ENCODE results near the gene SIRT3. TPM values are rescaled to one million over a fixed set of nuclear protein-coding genes. Genes with fewer than 3 reads are reported as not detected.

The SIRT3 gene
- total and polyA plus RNA-seq, 8 donors = 7.7 to 25.1 (median 11.8) TPM

DNA sequence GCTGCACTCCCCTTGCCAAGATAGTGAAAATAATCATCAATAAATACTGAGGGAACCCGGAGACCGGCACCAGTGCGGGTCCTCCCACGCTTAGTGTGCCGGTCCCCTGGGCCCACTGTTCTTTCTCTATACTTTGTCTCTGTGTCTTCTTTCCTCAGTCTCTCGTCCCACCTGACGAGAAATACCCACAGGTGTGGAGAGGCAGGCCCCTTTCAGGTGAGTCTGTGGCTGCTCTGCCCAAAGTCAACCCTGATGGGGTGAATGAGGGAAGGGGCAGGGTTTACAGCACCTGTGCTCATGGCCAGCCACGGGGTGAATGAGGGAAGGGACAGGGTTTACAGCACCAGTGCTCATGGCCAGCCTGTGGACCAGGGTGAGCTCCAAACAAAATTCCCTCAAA is 33.7 kb downstream of the SIRT3 start:
- H3K27ac ChIP-seq = no peak overlapping the region
- peak in 2 of 6 donors; percentile 13 to 22 for DNase-seq
- H3K9me3 ChIP-seq = no peaks in the 10 kb centered on the region
- H3K4me3 ChIP-seq = no peak overlapping the region
- no peak for ATAC-seq
- H3K4me1 ChIP-seq = peaks cover 0 to 16% (median 11%) of the 10 kb centered on the region in 3 donors
- no peak for FAIRE-seq
- WGBS, 2 donors = 75 to 80% methylated on average over 8 of the region's 8 CpGs
- H3K27me3 ChIP-seq = no peaks in the 10 kb centered on the region
- intact Hi-C loops (cut with DNase I) = no loop called here
- peaks cover 0 to 25% (median 9%) of the 10 kb centered on the region in 3 donors for H3K36me3 ChIP-seq
- TF ChIP-seq, protein P1, sequence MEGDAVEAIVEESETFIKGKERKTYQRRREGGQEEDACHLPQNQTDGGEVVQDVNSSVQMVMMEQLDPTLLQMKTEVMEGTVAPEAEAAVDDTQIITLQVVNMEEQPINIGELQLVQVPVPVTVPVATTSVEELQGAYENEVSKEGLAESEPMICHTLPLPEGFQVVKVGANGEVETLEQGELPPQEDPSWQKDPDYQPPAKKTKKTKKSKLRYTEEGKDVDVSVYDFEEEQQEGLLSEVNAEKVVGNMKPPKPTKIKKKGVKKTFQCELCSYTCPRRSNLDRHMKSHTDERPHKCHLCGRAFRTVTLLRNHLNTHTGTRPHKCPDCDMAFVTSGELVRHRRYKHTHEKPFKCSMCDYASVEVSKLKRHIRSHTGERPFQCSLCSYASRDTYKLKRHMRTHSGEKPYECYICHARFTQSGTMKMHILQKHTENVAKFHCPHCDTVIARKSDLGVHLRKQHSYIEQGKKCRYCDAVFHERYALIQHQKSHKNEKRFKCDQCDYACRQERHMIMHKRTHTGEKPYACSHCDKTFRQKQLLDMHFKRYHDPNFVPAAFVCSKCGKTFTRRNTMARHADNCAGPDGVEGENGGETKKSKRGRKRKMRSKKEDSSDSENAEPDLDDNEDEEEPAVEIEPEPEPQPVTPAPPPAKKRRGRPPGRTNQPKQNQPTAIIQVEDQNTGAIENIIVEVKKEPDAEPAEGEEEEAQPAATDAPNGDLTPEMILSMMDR (IDR thresholded peaks at IDR 0.05) = no peak

DNA sequence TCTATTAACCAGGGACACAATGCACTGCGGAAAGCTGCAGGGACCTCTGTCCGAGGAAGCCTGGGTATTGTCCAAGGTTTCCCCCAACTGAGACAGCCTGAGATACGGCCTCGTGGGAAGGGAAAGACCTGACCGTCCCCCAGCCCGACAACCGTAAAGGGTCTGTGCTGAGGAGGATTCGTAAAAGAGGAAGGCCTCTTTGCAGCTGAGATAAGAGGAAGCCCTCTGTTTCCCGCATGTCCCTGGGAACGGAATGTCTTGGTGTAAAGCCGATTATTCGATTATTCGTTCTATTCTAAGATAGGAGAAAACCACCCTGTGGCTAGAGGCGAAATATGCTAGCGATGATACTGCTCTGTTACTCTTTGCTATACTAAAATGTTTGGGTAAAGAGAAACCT is 34.2 kb downstream of the SIRT3 start:
- peaks cover 0 to 16% (median 11%) of the 10 kb centered on the region in 3 donors for H3K4me1 ChIP-seq
- peak in 2 of 6 donors; percentile 6 to 7 for DNase-seq

DNA sequence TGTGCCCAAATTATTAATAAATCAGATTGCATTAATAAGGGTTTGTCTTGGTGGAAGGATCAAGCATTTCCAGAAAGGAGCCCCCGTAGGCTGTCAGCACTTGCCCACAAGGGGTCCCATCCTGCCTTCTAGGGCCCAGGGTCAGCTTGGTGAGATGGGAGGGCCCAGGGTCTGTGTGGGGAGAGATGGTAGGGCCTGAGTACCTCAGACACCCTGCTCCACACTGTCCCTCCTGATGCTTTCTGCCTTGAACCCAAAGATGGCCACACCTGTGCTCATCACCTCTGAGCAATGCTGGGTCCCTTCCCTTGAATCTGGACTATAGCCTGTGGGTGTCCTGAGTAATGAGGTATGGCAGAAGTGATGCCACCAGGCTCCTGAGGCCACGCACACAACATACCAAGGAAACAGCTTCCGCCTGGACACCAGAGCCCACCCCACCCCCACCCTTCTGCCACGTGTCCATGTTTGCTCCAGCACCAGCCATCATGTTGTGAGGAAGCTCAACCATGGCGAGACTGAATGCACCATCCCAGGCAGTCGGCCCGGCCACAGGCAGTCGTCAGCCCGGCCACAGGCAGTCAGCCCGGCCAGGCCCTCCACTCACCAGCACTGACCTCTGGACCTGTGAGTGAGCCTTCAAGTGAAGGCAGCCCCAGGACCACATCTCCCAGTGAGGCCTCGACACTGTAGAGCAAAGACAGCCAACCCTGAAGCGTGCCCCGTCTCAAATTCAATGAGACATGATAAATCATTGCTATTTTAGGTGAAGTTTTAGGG is 35.7 kb downstream of the SIRT3 start:
- 91 to 93% methylated on average over 13 of the region's 13 CpGs for WGBS, 2 donors
- no peak overlapping the region for H3K4me3 ChIP-seq
- no peak overlapping the region for H3K27ac ChIP-seq
- H3K4me1 ChIP-seq = peaks cover 0 to 7% (median 4%) of the 10 kb centered on the region in 3 donors
- H3K9me3 ChIP-seq = no peaks in the 10 kb centered on the region
- H3K27me3 ChIP-seq = no peaks in the 10 kb centered on the region
- intact Hi-C loops (cut with DNase I) = no loop called here
- DNase-seq (peak in 4 of 6 donors; percentile 13 to 64 (median 24)), FAIRE-seq (no peak), ATAC-seq (no peak)
- peaks cover 0 to 25% (median 9%) of the 10 kb centered on the region in 3 donors for H3K36me3 ChIP-seq
- TF ChIP-seq, protein P1 (IDR thresholded peaks at IDR 0.05) = no peak

More for the DNA sequence above, 34.2 kb downstream of the SIRT3 start:
- Histone ChIP-seq H3K36me3 (peaks cover 0 to 25% (median 9%) of the 10 kb centered on the region in 3 donors), H3K4me3 (no peak overlapping the region), H3K27me3 (no peaks in the 10 kb centered on the region), H3K9me3 (no peaks in the 10 kb centered on the region), H3K27ac (no peak overlapping the region)
- ATAC-seq (no peak), FAIRE-seq (no peak)
- intact Hi-C loops (cut with DNase I) = no loop called here
- TF ChIP-seq, protein P1 (IDR thresholded peaks at IDR 0.05) = no peak
- 77 to 83% methylated on average over 15 of the region's 15 CpGs for WGBS, 2 donors

DNA sequence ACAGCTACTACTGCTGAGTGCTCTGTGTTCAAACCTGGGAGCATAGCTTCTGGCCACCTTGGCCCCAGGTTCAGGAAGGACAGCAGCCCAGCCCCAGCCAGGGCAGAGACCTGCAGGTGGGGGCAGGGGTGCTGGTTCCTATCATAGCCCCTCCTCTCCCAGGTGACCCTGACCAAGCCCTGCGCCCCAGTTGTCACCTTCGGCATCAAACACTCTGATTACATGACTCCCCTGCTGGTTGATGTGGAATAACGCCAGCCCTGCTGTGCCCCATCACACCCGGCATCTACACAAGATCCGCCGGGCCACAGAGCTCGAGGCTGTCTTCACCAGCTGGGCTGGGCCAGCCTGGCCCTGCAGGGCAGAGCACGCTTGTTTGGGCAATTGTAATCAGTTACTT is 36.4 kb downstream of the SIRT3 start:
- Histone ChIP-seq H3K4me1 (peaks cover 0 to under 1% (median 0%) of the 10 kb centered on the region in 3 donors), H3K27me3 (no peaks in the 10 kb centered on the region), H3K36me3 (peaks cover 0 to 25% (median 9%) of the 10 kb centered on the region in 3 donors), H3K9me3 (no peaks in the 10 kb centered on the region), H3K4me3 (no peak overlapping the region), H3K27ac (no peak overlapping the region)
- ATAC-seq (no peak), DNase-seq (peak in 4 of 6 donors; percentile 18 to 74 (median 44)), FAIRE-seq (no peak)
- intact Hi-C loops (cut with DNase I) = no loop called here
- TF ChIP-seq, protein P1 (IDR thresholded peaks at IDR 0.05) = no peak
- WGBS, 2 donors = 63 to 74% methylated on average over 8 of the region's 8 CpGs
